ENCODE measurements around the gene TRPT1. TPM values are rescaled to one million over a fixed set of nuclear protein-coding genes. Genes with fewer than 3 reads are reported as not detected.
A peak's percentile ranks its signal among the peaks of the same experiment; 100 is the strongest.

Gene TRPT1
- total and polyA plus RNA-seq, 9 of the 15 experiments (the other 6 are each of a cell fraction or from before 2014, with no cell fraction given): 4.6 to 41.7 (median 23.1) TPM

- TF ChIP-seq SMAD1 (IDR thresholded peaks at IDR 0.05; ENCODE audit: low read depth, low read length, partially characterized antibody): peak; percentile 22
- TF ChIP-seq TAF9B (IDR thresholded peaks at IDR 0.05; ENCODE audit: partially characterized antibody): no peak
- TF ChIP-seq ZNF785 (CRISPR knock-in tag; IDR thresholded peaks at IDR 0.05): no peak
- no peak for TF ChIP-seq ATF6 (CRISPR knock-in tag; IDR thresholded peaks at IDR 0.05)
- TF ChIP-seq MXD1 (CRISPR knock-in tag; IDR thresholded peaks at IDR 0.05; ENCODE audit: borderline replicate concordance, poor library complexity, severe bottlenecking): no peak
- no peak for TF ChIP-seq FOXJ2 (tag; IDR thresholded peaks at IDR 0.05)
- no peak for TF ChIP-seq KDM5B (IDR thresholded peaks at IDR 0.05; ENCODE audit: insufficient replicate concordance, low read depth, low read length)
- no peak for TF ChIP-seq EP400 (IDR thresholded peaks at IDR 0.05)
- no peak for TF ChIP-seq CEBPZ (IDR thresholded peaks at IDR 0.05; ENCODE audit: borderline replicate concordance, low read depth, low read length)
- TF ChIP-seq MIER1 (IDR thresholded peaks at IDR 0.05; ENCODE audit: low read depth): no peak
- no peak for TF ChIP-seq ZNF318 (IDR thresholded peaks at IDR 0.05; ENCODE audit: borderline replicate concordance in 1 of 2, low read depth in 1 of 2)
- TF ChIP-seq ZNF316 (IDR thresholded peaks at IDR 0.05): no peak
Measured at GRCh38 chr11:64224151-64224890, 1.7 kb downstream of the TRPT1 start (continued).
